ENCODE data around the gene DGKD. TPM values are rescaled to one million over a fixed set of nuclear protein-coding genes. Genes with fewer than 3 reads are reported as not detected.

The DGKD gene
- total RNA-seq, 1 experiment from 2014 or later = 52.0 TPM

DNA sequence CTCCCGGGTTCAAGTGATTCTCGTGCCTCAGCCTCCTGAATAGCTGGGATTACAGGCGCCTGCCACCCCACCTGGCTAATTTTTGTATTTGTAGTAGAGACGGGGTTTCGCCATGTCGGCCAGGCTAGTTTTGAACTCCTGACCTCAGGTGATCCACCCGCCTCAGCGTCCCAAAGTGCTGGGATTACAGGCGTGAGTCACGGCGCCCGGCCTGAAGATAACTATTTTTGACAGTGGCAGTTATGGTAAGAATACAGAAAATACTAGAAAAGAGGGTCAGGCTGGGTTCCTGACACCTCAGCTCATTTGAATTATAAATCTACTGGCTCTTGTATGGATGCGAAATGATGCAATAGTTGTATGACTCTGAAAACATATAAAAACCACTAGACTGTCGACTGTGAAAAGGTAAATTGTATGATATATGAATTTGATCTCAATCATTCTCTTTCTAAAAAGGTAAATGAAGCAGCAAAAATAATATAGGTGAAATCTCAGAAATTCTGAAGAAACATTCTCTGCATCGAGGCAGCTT, 11.1 kb upstream of the DGKD start:
- POLR2A ChIA-PET = no interaction called here

More for the DNA sequence above, 11.1 kb upstream of the DGKD start:
- ChIA-PET CTCF (no interaction called here), RAD21 (ENCODE audit: low non-redundant PET in 1 of 2, low total read pairs in 2 of 2, uncharacterized antibody in 2 of 2, unreplicated experiment in 2 of 2) (no interaction called here)
- Histone ChIP-seq H3K9ac (ENCODE audit: low read length) (no peak overlapping the region), H3K9me2 (ENCODE audit: insufficient read depth) (no peaks in the 10 kb centered on the region), H3K79me2 (ENCODE audit: insufficient read depth, low read length) (no peaks in the 10 kb centered on the region), H3K36me3 (ENCODE audit: control insufficient read depth in 1 of 2, insufficient read depth in 2 of 2, low read length in 2 of 2) (no peaks in the 10 kb centered on the region), H3K27me3 (ENCODE audit: insufficient read depth, low read length) (no peaks in the 10 kb centered on the region), H4K20me1 (ENCODE audit: insufficient read depth) (no peaks in the 10 kb centered on the region), H3K27ac (ENCODE audit: low read depth, low read length) (no peak overlapping the region), H2AFZ (ENCODE audit: low read depth, low read length, poor library complexity, severe bottlenecking) (no peak overlapping the region), H3K4me3 (replicated peaks in 1 of 2; ENCODE audit: low read depth in 1 of 2, low read length in 2 of 2) (no peak overlapping the region), H3K4me1 (ENCODE audit: control insufficient read depth in 1 of 2, insufficient read depth in 2 of 2, low read length in 2 of 2) (no peaks in the 10 kb centered on the region), H3K9me3 (ENCODE audit: control insufficient read depth in 1 of 2, insufficient read depth in 1 of 2, low read depth in 1 of 2, low read length in 2 of 2) (no peaks in the 10 kb centered on the region), H3K4me2 (ENCODE audit: low read length) (no peak overlapping the region)
- ATAC-seq (no peak), DNase-seq (ENCODE audit: low read depth, low spot score) (no peak)
- no TSS peak for BruUV-seq (replicated peaks)
- no peak for TF ChIP-seq SP1 (IDR thresholded peaks at IDR 0.05; ENCODE audit: low read depth)
- TF ChIP-seq EZH2phosphoT487 (IDR thresholded peaks at IDR 0.05; ENCODE audit: borderline replicate concordance) = no peak
- TF ChIP-seq CTCF (IDR thresholded peaks at IDR 0.05 in 2 of 3, conservative IDR thresholded peaks at IDR 0.05 in 1 of 3; ENCODE audit: borderline replicate concordance in 1 of 3, insufficient read depth in 1 of 3, low read depth in 2 of 3, low read length in 2 of 3) = no peak
- TF ChIP-seq YY1 (IDR thresholded peaks at IDR 0.05; ENCODE audit: extremely low read depth, insufficient replicate concordance, low read depth, low read length) = no peak
- TF ChIP-seq POLR2AphosphoS5 (IDR thresholded peaks at IDR 0.05; ENCODE audit: low read depth, low read length) = no peak
- TF ChIP-seq, protein P1, sequence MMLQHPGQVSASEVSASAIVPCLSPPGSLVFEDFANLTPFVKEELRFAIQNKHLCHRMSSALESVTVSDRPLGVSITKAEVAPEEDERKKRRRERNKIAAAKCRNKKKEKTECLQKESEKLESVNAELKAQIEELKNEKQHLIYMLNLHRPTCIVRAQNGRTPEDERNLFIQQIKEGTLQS (IDR thresholded peaks at IDR 0.05) = no peak
- TF ChIP-seq REST (IDR thresholded peaks at IDR 0.05; ENCODE audit: low read depth) = no peak
- no peak for TF ChIP-seq SIN3A (IDR thresholded peaks at IDR 0.05; ENCODE audit: low read depth)
- TF ChIP-seq CBX3 (IDR thresholded peaks at IDR 0.05; ENCODE audit: low read depth) = no peak
- no peak for TF ChIP-seq EZH2 (IDR thresholded peaks at IDR 0.05)
- TF ChIP-seq SRF (IDR thresholded peaks at IDR 0.05; ENCODE audit: low read depth) = no peak
- no peak for TF ChIP-seq FOSL1 (IDR thresholded peaks at IDR 0.05; ENCODE audit: low read depth)
- intact Hi-C loops (cut with micrococcal nuclease) = no loop called here
